KBM-7 (cell line): ENCODE data around the gene NTRK3.

Source experiments
- DNase-seq: peaks from one replicate; pipeline ENCODE4 v3.0.0-alpha.2; 2015
- in situ Hi-C: fragments of 300-500 bp; cut with MboI; formaldehyde crosslinking; loops from 2 replicates; pipeline ENCODE4 v1.14.3; 2020; ENCODE audit warnings: low sequenced_read_pairs, low pct_unique_long_range_greater_than_20kb, mixed read lengths

The NTRK3 gene

DNA sequence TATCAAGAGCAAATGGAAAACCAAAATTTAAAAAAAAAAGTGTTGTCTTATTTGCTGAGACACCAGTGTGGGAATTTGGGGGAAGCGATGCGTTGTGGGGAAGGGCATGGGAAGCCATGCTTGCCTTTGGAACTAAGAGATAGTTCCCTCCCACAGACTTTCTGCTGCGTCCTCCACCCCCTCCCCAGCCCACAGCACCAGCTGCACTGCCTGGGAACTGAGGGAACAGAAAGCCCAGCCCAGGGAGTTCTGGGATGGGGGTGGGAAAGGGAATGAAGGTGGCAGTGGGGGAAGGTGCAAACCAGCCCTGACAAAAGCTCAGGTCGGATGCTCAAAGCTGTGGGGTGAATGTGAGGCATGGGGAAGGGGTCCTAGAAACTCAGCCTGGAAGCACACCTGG lies 8.1 kb upstream of the NTRK3 start:
- DNase-seq = no peak
- in situ Hi-C loops = no loop called here

GRCh38 chr15:88262064-88262463 lies 5.5 kb upstream of the NTRK3 start:
- no peak for DNase-seq
- in situ Hi-C loops = no loop called here

DNA sequence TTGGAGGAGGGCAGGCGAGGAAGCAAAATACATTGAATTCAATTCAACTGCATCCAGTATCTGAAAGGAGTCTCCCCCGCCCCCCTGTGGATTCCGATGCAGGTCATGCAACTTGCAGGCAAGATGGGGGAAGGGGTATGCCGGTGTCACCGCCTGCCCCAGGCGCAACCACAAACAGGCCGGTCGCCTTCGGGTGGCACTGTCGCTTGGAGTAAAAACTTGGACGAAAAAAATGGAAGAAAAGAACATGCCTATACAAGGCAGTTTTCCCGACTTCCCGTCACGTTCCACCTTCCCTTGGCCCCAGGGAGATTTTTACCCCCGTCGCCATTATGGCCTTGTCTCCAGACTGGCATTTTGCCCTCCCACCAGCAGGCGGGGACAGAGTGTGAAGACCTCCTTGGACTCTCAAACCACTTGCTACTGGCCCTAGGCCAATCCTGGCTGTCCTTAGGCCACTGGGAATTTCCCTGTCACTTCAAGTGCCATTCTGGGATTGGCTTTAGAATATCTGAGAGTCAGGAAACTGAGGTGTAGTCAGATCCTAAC lies 1.6 kb upstream of the NTRK3 start:
- DNase-seq = peak; percentile 11
- in situ Hi-C loops = no loop called here

DNA sequence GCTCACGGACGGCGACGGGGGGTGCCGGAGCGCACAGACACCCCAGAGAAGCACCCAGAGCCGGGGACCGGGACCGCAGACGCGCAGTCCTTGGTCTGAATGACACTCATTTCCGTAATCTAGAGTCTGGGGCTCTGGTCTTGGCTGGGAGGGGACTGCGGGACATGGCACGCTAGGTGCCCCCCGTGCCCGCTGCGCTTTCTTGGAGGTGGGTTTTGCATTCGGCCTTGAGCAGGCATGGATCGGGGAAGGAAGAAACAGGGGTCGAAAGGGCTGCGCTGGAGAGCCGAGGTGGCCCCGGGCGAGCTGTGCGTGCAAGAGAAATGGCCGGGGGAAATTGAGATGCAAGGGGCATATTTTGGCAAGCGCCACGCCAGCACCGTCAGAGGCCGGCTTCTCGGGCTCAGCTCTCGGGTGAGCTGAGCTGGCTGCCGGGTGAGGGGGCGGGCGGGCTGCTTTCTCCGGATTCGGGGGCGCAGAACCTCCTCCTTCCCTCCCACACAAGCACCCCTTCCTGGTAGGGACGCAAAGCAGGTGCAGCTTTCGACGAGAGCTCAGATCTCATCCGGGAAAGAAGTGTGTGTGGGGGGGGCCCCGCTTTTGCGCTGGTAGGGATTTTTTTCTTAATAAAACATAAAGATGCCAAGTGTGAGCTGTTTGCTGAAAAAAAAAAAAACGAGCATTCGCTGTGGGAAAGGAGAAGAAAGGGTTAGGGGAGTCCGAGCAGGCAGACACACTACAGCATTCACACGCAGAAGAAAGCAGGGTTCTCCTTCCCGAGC lies 963 bp upstream of the NTRK3 start:
- in situ Hi-C loops = no loop called here
- DNase-seq = no peak

DNA sequence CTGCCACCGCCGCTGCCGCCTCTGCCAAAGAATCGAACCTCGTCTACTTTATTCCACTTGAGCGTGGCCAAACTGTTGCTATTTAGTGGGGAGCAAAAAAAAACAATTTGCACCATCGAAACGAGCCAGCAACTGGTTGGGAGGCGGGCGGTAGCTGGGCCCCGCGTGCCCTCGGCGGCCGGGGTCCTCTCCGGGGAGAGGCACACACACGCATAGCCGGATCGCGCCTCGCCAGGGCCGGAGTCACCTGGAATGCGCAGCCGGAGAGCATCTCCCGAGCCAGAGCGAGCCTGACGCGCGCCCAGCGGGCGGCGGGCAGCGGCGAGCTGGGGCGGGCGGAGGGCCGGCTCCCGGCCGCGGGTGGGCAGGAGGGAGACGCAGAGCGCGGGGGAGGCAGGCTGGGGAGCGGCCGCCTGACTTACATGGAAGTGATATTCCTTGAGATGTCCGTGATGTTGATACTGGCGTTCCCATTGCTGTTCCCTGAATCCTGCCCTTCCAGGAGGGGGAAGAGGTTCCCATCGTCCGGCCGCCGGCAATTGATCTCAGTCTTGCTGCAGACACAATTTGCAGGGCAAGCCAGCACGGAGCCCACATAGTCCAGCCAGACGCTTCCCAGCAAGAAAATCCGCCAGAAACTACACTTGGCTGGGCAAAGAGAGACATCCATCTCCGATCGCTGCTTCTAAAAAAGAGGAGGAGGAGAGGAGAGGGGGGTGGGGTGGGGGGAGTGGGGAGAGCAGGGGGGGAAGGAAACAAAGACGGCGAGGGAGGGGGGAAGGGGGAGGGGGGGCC lies 858 bp downstream of the NTRK3 start:
- no peak for DNase-seq
- in situ Hi-C loops = no loop called here

DNA sequence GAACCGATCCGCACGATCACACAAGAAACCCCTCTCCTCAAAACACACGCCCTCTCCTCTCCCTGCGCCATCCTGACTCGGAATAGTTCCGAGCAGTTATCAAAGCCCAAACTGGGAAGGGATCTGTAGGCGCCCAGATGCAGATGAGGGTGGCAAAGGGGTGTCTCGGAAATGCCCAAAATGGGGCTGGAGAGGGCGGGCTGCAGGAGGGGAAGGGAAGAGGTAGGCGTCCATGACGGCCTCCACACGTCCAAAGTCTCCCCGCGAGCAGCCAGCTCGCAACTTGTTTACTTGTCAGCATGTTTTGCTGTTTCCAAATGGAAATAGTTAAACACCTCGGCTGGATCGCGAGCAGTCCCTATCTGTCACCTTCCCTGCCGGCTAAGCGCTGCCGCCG lies 1.5 kb downstream of the NTRK3 start:
- DNase-seq = no peak
- in situ Hi-C loops = no loop called here

GRCh38 chr15:88252441-88252840 lies 4.1 kb downstream of the NTRK3 start:
- DNase-seq = no peak
- in situ Hi-C loops = no loop called here

DNA sequence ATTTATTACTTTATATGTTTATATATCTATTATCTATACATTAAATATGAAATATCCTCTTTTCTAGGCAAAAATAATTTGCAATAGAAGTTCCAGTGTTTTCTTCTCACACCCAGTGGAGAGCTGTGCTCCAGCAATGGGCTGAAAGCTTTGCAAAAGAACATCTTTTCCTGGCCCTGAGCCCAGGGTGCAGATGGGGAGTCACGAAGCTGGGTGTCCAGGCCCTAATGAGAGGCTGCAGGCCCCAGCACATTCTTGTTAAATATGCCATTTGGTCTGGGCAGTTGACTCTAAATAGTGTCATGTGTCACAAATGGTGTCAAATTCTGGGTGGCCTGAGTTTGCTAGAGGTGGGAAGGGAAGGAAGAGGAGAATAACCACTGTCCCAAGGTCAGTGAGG lies 5.7 kb downstream of the NTRK3 start:
- in situ Hi-C loops = no loop called here
- DNase-seq = no peak

GRCh38 chr15:88249220-88249619 lies 7.3 kb downstream of the NTRK3 start:
- in situ Hi-C loops = no loop called here
- DNase-seq = no peak

DNA sequence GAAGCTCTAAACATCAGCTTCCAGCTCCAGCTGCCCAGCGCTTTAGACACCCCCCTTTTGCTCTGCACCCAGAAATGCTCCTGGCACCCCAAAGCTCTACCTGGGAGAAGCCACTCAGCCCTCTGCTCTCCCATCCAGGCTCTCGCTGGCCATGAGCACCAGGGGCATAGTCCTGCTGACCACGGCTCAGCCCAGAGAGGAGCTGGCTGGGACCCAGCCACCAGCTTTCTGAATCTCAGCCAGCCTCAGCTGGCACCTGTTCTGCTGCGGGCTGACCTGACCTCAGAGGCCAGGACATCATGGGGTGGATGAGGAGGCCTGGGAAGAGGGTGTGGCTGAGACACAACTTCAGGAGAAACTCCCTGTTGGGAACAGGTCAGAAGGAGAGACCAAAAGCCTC lies 8.6 kb downstream of the NTRK3 start:
- in situ Hi-C loops = no loop called here
- DNase-seq = no peak

DNA sequence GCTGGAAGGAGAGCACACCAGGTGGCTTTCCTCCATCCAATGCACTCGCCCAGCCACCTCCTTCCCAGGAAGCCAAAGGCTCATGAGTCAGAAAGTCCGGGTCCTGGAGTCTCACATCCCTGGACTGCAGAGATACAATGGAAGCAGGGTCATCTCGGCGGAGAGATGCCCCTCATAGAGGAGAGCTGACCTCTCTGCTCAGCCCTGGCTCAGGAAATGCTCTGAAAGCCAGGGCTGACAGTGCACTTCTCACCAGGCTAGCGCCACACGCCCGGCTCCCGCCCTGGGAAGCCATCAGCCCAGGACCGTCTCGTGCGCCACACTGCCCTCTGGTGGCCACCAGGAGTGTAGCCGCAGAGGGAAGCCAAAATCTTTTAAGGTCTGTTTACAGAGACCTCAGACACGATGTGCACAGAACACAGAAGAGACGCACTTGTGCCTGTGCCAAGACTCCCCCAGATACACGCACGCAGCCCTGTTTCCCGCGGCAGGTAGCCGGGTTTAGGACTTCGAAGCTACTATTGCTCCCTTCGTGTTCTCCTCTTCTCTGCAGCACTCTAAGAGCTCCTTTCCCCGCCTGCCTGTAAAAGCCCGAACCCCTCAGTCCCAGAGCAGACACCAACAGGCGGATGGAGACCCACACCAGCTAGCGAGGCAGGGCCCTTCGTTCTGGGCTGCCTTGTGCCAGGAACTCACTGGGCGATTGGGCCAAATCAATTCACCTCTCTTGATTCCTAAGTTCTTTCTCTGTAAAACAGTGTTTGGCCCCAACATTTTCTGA lies 9.7 kb downstream of the NTRK3 start:
- DNase-seq = peak; percentile 87
- in situ Hi-C loops = no loop called here

DNA sequence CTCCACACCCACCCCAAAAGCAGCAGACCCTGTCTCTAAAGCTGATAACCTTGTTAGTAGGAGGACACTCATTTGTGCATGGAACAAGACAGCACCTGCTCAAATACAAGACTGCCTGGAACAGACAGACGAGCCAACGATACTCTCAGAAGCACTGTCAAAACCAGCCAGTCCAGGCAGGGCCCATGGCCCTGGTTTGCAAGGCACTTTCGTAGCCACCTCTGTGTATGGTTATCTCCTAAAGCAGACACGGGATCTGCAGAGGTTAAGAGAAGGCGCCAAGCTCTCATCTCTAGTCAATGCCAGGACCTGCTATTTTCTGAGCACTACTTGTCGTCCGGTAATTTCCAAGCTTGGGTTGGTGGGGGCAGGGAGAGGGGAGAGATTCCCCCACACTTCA lies 10.5 kb downstream of the NTRK3 start:
- no peak for DNase-seq
- in situ Hi-C loops = no loop called here

DNA sequence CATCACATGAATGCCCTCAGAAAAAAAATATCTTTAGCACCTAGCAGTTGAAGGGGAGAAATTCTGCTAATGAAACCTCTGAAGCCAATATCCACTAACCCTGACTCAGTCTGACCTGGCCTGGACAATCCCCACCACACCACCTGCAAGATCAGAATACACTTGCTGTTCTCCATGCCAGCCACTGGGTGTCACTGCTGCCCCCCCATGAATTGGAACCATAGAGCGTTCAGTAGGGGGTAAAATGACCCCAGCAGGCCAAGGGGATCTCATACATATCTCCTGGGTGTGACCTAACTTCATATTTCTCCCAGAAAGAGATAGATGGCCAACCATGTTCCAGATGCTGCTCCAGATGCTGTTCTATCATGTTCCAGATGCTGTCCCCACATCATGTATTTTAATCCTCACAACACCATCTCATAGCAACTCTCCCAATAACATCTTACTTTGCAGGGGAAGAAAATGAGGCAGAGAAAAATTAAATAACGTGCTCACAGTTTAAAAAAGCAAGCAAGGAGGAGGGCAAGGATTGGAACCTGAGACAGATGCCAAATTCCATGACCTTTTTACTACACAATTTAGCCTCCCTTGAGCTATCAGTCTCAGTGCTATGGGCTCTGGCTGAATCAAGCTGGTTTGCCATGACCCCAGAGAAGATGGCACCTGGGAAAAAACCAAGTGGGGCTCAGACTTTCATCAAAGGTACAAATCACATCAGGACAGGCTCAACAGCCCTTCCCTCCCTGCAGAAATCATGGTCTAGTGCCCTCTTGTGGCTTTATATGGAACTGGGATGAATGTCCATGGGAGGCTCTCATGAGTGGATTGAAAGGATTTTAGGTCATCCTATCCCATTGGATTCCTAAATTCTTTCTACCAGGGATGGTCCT lies 12.4 kb downstream of the NTRK3 start:
- in situ Hi-C loops = no loop called here
- DNase-seq = peak; percentile 69

- DNase-seq = no peak
- in situ Hi-C loops = no loop called here
These were observed 13.7 kb downstream of the NTRK3 start for GRCh38 chr15:88242586-88243555.

GRCh38 chr15:88241461-88241860 lies 15.1 kb downstream of the NTRK3 start:
- DNase-seq = no peak
- in situ Hi-C loops = no loop called here

- DNase-seq = no peak
- in situ Hi-C loops = no loop called here
These were observed 15.5 kb downstream of the NTRK3 start for GRCh38 chr15:88241060-88241459.

- no peak for DNase-seq
- in situ Hi-C loops = no loop called here
These were observed 16.9 kb downstream of the NTRK3 start for GRCh38 chr15:88239594-88239993.
